Inflammatory macrophage treated with lipopolysaccharide for 4 hours (primary cell): ENCODE data around the gene DSCAML1.
"Not testable (repeated sequence)": the region's sequence is repeated elsewhere in the genome, so short reads cannot be mapped to it uniquely, and the experiment has no call there.

Experiments
- DNase-seq: peaks from one replicate; pipeline ENCODE4 v3.0.0-alpha.2; 2020

Gene DSCAML1

GRCh38 chr11:117817368-117818040, 20.5 kb upstream of the DSCAML1 start:
- DNase-seq, result peak; percentile 96

GRCh38 chr11:117816846-117817367, 19.9 kb upstream of the DSCAML1 start:
- DNase-seq, result peak; percentile 62

GRCh38 chr11:117816151-117816741, 19.2 kb upstream of the DSCAML1 start:
- DNase-seq, result no peak

- DNase-seq, result peak; percentile 97
These were observed 18.3 kb upstream of the DSCAML1 start for GRCh38 chr11:117815262-117815803.

- no peak for DNase-seq
These were observed 17.8 kb upstream of the DSCAML1 start for GRCh38 chr11:117814766-117815261.

GRCh38 chr11:117814204-117814765, 17.3 kb upstream of the DSCAML1 start:
- no peak for DNase-seq

GRCh38 chr11:117810056-117810451, 13.0 kb upstream of the DSCAML1 start:
- DNase-seq, result not testable (repeated sequence)

- DNase-seq, result peak; percentile 85
These were observed 12.4 kb upstream of the DSCAML1 start for GRCh38 chr11:117809236-117810055.

GRCh38 chr11:117808784-117809183, 11.8 kb upstream of the DSCAML1 start:
- no peak for DNase-seq

- DNase-seq, result peak; percentile 73
These were observed 10.7 kb upstream of the DSCAML1 start for GRCh38 chr11:117807482-117808327.

- DNase-seq, result peak; percentile 72
These were observed 9.8 kb upstream of the DSCAML1 start for GRCh38 chr11:117806846-117807245.

- DNase-seq, result peak; percentile 90
These were observed 8.0 kb upstream of the DSCAML1 start for GRCh38 chr11:117805045-117805444.

GRCh38 chr11:117803896-117804295, 6.9 kb upstream of the DSCAML1 start:
- DNase-seq, result no peak

- no peak for DNase-seq
These were observed 2.6 kb upstream of the DSCAML1 start for GRCh38 chr11:117799634-117800033.

GRCh38 chr11:117796456-117796871, 552 bp downstream of the DSCAML1 start:
- no peak for DNase-seq

- DNase-seq, result no peak
These were observed 1.2 kb downstream of the DSCAML1 start for GRCh38 chr11:117795638-117796455.

- DNase-seq, result no peak
These were observed 2.0 kb downstream of the DSCAML1 start for GRCh38 chr11:117794772-117795629.

GRCh38 chr11:117794135-117794534, 2.9 kb downstream of the DSCAML1 start:
- no peak for DNase-seq

- no peak for DNase-seq
These were observed 3.4 kb downstream of the DSCAML1 start for GRCh38 chr11:117793583-117793982.

GRCh38 chr11:117792992-117793391, 4.0 kb downstream of the DSCAML1 start:
- no peak for DNase-seq
